GM13977 (cell line): ENCODE measurements around the gene NYAP2.

Source experiments
- DNase-seq: peaks from one replicate; pipeline ENCODE4 v3.0.0; 2012; ENCODE audit warnings: low spot score
- CTCF ChIP-seq: IDR thresholded peaks from 2 replicates; pipeline ENCODE4 v1.5.1; 2012; ENCODE audit warnings: mild to moderate bottlenecking, control low read depth; ENCODE audit not compliant: insufficient read depth; ENCODE audit errors: extremely low read depth, missing control alignments
- in situ Hi-C: fragments of 300-500 bp; cut with MboI; formaldehyde crosslinking; loops from one replicate; pipeline ENCODE4 v1.12.0; 2022; ENCODE audit warnings: low sequenced_read_pairs, low pct_unique_long_range_greater_than_20kb, mixed read lengths, inconsistent platforms; ENCODE audit not compliant: unreplicated experiment

NYAP2 gene

GRCh38 chr2:225456619-225457260 lies 57.2 kb downstream of the NYAP2 start:
- in situ Hi-C loops, result no loop called here
- DNase-seq, result no peak
- TF ChIP-seq CTCF, result no peak

DNA sequence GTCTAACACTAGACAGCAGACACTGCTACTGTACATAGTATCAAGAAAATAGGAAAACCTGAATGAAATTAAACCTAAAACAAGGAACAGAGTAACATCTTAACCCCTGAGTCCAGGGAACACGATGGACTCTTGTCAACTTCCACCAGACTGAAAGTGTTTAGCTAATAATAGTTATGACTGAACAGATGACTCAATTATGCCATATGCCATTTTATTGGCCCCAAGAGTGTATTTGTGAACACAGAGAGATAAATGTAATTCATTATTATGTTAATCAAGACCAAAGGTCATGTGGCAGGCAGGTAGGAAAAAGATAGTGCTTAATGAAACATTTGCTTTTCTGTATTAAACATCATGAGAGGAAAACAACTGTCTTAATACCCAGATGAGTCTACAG lies 58.0 kb downstream of the NYAP2 start:
- TF ChIP-seq CTCF, result no peak
- no peak for DNase-seq
- in situ Hi-C loops, result no loop called here

DNA sequence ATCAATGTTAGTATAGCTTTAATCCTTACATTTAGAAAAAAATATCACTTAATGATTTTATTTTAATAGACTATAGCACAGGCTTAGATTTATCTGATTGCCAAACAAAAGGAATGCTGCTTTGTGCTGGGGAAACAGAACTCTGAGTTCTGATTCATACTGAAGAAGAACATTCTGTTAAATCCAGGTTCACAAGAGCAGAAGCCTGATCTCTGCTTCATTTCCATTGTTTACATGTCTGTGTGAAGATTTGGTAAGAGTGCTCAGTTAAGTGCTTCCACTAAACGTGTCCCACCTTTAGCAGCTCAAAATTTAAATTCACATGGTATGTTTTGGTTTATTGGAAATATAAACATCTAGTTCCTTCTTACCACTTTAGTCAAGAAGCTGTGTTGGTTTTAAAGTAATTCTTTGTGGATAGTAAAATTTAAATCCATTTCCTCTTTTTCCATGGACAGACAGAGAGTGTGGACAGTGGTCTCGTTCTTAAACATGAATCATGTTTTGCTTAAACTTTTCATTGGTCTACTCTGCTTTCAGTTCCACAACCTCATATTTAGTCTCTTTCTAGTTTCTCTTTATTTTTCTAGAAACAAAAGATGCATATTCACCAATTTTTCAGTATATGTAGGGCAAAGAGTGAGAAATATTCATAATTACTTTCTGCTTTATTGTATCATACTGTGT lies 59.1 kb downstream of the NYAP2 start:
- TF ChIP-seq CTCF, result no peak
- in situ Hi-C loops, result no loop called here
- DNase-seq, result no peak

DNA sequence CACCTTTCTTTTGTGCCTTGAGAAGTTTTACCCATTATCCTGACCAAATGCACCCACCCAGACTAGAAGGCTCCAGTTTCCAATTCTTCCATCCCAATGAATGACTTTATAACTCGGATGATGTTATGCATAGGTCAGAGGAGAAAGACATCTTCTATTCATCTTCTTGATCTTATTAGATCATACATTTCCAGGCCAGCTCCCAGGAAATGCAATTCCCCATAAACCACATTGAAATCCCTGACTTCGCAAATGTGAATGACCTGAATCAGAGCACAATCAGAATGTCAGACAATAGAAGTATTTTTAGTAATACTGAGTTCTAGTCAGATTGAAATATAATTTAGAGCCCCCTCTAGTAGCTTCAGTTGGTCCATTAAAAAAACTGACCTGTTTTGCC lies 62.9 kb downstream of the NYAP2 start:
- no peak for DNase-seq
- in situ Hi-C loops, result no loop called here

GRCh38 chr2:225462945-225463344 lies 63.4 kb downstream of the NYAP2 start:
- in situ Hi-C loops, result no loop called here
- no peak for DNase-seq
- no peak for TF ChIP-seq CTCF

More for the DNA sequence above, 62.9 kb downstream of the NYAP2 start:
- no peak for TF ChIP-seq CTCF

DNA sequence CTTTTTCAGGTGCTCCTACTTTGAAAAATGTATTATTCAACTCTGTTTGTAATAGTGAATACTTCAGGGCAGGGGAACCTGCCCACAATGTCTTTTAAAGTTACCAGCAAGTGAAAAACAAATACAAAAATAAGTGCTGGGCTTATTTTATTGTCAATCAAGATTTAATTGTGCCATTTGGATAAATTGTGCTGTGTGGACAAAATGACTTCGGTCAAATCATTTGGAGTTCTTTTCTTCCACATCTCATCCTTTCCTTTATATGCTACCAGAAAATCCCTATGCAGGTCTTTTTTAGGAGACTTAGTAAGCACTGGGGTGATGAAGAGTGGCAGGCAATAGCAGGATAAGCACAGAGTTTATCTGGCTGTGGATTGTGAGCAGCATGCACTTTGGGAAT lies 63.9 kb downstream of the NYAP2 start:
- no peak for DNase-seq
- in situ Hi-C loops, result no loop called here
- TF ChIP-seq CTCF, result no peak
